IPS-NIHi11 (cell line): ENCODE measurements around the gene PTTG1.
A peak's percentile ranks its signal among the peaks of the same experiment; 100 is the strongest.

Experiments used
- DNase-seq: peaks from one replicate; pipeline ENCODE4 v3.0.0; 2012; ENCODE audit warnings: mixed read lengths, low spot score

PTTG1 gene

DNA sequence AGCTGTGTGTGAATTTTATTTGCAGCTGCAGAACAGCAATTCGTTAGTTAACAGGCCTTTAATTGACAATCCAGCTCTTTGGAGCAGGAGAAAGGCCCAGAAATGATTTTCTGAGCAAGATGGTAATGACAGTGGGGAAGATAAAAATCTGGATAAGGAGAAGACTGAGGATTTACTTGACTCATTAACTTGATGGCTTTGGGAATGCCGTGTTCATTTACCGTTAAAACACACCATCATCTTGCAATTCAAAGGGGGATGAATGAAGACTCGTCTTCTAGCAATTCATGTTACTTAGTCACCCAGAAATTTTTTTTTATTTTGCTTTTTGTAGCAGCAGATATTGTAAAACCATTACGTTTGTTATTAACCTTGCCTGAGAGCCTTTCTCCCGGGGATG, 52.0 kb downstream of the PTTG1 start:
- no peak for DNase-seq

GRCh38 chr5:160474084-160474483, 52.4 kb downstream of the PTTG1 start:
- no peak for DNase-seq

DNA sequence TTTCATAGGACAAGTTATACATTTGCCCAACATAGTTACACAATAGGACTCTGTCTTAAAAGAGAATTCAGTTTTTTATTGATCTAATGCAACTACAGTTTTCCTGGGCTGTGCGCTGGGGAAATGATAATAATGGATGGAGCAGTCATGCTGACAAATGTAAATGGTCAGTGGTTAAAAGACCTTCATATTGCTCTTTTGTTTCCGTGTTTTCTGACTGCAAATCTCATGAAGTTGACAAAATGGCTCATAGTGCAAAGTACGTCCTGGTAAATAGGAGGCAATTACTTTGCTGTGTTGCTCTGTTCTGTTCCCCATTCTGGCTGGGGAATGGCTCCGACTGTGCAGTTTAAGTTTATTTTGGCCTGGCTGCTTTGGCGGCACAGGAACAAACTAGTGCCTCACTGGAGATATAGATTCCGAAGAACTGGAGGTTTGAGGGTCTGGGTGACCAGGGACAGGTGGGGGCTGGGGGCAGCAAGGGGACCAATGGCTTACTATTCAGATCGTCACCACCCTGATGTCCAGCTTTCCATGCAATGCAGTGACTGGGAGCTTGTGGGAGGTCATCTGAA, 54.3 kb downstream of the PTTG1 start:
- no peak for DNase-seq

DNA sequence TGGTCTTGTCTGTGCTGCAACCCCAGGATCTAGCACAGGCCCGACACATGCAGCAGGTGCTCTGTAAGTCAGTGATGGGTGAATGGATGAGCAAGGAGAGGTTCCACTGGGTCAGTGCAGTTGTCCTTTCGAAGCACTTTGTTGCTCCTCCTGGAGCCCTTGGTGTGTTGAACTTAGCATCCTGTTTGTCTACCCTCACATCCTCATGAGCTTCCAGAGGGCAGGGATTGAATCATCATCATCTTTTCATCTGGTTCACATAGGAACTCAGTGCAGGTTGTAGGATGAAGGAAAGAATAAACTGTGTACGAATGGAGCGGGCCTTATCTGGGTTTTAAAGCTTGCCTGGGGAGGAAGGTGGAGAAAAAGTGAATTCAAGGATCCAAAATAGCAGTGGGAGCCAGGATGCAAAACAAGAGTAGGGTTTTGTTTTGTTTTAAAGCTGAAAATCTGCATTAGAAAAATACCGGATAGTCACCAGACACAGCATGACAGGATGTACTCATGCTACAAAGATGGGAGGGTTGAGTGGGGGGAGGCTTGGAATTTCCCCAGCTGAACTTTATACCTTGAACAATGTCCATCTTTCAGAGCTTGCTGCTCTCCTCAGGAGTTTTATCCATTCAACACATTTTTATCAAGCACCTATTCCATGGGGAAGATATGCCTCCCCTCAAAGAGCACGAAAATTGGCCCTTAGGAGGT, 55.8 kb downstream of the PTTG1 start:
- peak; percentile 25 for DNase-seq

DNA sequence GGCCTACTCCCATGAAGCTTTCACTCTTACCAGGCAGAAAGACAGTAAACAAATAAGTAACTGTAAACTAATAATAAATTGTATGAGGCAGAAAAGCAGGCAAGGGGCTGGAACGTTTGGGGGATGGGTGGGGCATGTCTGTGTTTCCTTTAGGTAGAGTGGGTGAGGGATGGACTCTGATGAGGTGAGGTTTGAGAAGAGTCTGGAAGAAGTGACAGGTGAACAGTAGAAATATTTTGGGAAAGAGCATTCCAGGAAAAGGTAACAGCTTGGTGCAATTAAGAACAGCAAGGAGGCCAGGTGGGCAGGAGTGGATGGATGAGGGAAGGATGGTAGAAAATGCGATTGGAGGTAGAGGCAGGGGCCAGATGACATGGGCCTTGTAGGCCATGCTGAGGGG, 56.5 kb downstream of the PTTG1 start:
- DNase-seq = no peak
